Osteoblast (primary cell): ENCODE results near the gene DDIT3. TPM values are rescaled to one million over a fixed set of nuclear protein-coding genes. Genes with fewer than 3 reads are reported as not detected.

Experiments used
- DNase-seq: peaks from one replicate; pipeline ENCODE4 v3.0.0; 2011; ENCODE audit warnings: low spot score, mixed read lengths; ENCODE audit not compliant: insufficient read length; ENCODE audit errors: missing footprints
- H2AFZ ChIP-seq: 2 replicates; pipeline ENCODE4 v1.6.0; 2011; ENCODE audit warnings: mild to moderate bottlenecking, low read length
- H3K27ac ChIP-seq: 2 replicates; pipeline ENCODE4 v1.5.1; 2011; ENCODE audit warnings: mild to moderate bottlenecking, low read depth, low read length, moderate library complexity
- H3K27me3 ChIP-seq: 2 replicates; pipeline ENCODE4 v1.6.0; 2012; ENCODE audit warnings: mild to moderate bottlenecking, control low read depth, inconsistent platforms, low read length, moderate library complexity; ENCODE audit not compliant: insufficient read depth
- H3K36me3 ChIP-seq: 2 replicates; pipeline ENCODE4 v1.5.1; 2011; ENCODE audit warnings: mild to moderate bottlenecking, low read length, control low read depth, moderate library complexity; ENCODE audit not compliant: insufficient read depth
- H3K4me1 ChIP-seq: 2 replicates; pipeline ENCODE4 v1.5.1; 2011; ENCODE audit warnings: mild to moderate bottlenecking, low read length, control low read depth, moderate library complexity; ENCODE audit not compliant: insufficient read depth
- H3K4me2 ChIP-seq: 2 replicates; pipeline ENCODE4 v1.6.0; 2011; ENCODE audit warnings: mild to moderate bottlenecking, low read length; ENCODE audit not compliant: insufficient read depth
- H3K4me3 ChIP-seq: fragments of 200-600 bp; sonication (generic); 3 replicates; pipeline ENCODE4 v1.5.1; 2012; ENCODE audit warnings: mild to moderate bottlenecking, low read length, inconsistent platforms; ENCODE audit not compliant: insufficient read depth
- H3K79me2 ChIP-seq: 2 replicates; pipeline ENCODE4 v1.6.0; 2012; ENCODE audit warnings: mild to moderate bottlenecking, low read length, control low read depth, inconsistent platforms; ENCODE audit not compliant: insufficient read depth
- H3K9me3 ChIP-seq: 2 replicates; pipeline ENCODE4 v1.5.1; 2011; ENCODE audit warnings: low read depth, low read length, control low read depth
- H4K20me1 ChIP-seq: 2 replicates; pipeline ENCODE4 v1.6.0; 2012; ENCODE audit warnings: mild to moderate bottlenecking, low read length, control low read depth; ENCODE audit not compliant: insufficient read depth
- total RNA-seq: library from RNA; depleted of rRNA; stranded (reverse); fragments of >200 nt; gene quantifications from 2 replicates; pipeline ENCODE4 v1.2.3, GENCODE V29; 2012
- TF ChIP-seq, protein P1 (sequence below): IDR thresholded peaks from 2 replicates; pipeline ENCODE4 v1.5.1; 2011; ENCODE audit warnings: mild to moderate bottlenecking, low read depth, low read length, moderate library complexity; ENCODE audit errors: extremely low read depth

DDIT3 gene
- total RNA-seq, 1 donor, result 136 TPM

DNA sequence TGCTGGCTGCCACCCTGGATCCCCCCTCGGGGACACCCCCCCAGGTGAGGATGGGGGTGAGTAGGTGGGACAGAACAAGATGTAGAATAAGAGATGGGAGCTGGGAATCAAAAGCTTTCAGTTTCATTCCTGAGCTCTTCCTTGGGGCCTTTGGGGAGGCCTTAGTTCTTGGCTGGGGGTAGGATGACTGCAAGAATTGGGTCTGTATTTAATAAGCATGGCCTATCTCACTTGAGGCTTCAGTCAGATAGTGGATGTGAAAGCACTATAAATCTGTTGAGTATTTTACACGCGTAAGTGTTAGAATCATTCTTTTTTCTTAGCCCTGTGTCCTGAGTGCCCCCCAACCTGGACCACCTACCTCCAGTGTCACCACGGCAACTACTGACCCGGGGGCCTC, 6.9 kb upstream of the DDIT3 start:
- Histone ChIP-seq H3K27ac (no peak overlapping the region), H2AFZ (no peak overlapping the region), H4K20me1 (peaks cover 41% of the 10 kb centered on the region), H3K4me3 (no peak overlapping the region), H3K79me2 (peaks cover 45% of the 10 kb centered on the region), H3K9me3 (no peaks in the 10 kb centered on the region), H3K27me3 (no peaks in the 10 kb centered on the region), H3K4me2 (no peak overlapping the region), H3K36me3 (peaks cover 64% of the 10 kb centered on the region), H3K4me1 (peaks cover 15% of the 10 kb centered on the region)
- TF ChIP-seq, protein P1, sequence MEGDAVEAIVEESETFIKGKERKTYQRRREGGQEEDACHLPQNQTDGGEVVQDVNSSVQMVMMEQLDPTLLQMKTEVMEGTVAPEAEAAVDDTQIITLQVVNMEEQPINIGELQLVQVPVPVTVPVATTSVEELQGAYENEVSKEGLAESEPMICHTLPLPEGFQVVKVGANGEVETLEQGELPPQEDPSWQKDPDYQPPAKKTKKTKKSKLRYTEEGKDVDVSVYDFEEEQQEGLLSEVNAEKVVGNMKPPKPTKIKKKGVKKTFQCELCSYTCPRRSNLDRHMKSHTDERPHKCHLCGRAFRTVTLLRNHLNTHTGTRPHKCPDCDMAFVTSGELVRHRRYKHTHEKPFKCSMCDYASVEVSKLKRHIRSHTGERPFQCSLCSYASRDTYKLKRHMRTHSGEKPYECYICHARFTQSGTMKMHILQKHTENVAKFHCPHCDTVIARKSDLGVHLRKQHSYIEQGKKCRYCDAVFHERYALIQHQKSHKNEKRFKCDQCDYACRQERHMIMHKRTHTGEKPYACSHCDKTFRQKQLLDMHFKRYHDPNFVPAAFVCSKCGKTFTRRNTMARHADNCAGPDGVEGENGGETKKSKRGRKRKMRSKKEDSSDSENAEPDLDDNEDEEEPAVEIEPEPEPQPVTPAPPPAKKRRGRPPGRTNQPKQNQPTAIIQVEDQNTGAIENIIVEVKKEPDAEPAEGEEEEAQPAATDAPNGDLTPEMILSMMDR, result no peak
- DNase-seq, result no peak

DNA sequence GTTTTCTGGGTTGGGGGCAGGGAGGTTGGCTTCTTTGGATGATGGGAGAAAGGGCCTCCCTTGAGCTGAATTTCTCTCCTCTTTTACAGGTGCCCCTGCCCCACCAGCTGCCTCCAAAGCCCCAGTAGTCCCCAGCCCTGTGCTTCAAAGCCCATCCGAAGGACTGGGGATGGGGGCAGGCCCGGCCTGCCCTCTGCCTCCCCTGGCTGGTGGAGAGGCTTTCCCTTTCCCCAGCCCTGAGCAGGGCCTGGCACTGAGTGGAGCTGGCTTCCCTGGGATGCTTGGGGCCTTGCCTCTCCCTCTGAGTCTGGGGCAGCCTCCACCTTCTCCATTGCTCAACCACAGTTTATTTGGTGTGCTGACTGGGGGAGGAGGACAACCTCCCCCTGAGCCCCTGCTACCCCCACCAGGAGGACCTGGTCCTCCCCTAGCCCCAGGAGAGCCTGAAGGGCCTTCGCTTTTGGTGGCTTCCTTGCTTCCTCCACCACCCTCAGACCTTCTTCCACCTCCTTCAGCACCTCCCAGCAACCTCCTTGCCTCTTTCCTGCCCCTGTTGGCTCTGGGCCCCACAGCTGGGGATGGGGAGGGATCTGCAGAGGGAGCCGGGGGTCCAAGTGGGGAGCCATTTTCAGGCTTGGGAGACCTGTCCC, 6.3 kb upstream of the DDIT3 start:
- peaks cover 58% of the 10 kb centered on the region for H3K36me3 ChIP-seq
- H3K27me3 ChIP-seq, result no peaks in the 10 kb centered on the region
- TF ChIP-seq, protein P1, result no peak
- no peak overlapping the region for H3K4me2 ChIP-seq
- no peak for DNase-seq
- H3K79me2 ChIP-seq, result peaks cover 45% of the 10 kb centered on the region
- peaks cover 36% of the 10 kb centered on the region for H4K20me1 ChIP-seq
- H3K4me1 ChIP-seq, result peaks cover 21% of the 10 kb centered on the region
- H3K27ac ChIP-seq, result no peak overlapping the region
- no peak overlapping the region for H2AFZ ChIP-seq
- no peak overlapping the region for H3K4me3 ChIP-seq
- no peaks in the 10 kb centered on the region for H3K9me3 ChIP-seq

DNA sequence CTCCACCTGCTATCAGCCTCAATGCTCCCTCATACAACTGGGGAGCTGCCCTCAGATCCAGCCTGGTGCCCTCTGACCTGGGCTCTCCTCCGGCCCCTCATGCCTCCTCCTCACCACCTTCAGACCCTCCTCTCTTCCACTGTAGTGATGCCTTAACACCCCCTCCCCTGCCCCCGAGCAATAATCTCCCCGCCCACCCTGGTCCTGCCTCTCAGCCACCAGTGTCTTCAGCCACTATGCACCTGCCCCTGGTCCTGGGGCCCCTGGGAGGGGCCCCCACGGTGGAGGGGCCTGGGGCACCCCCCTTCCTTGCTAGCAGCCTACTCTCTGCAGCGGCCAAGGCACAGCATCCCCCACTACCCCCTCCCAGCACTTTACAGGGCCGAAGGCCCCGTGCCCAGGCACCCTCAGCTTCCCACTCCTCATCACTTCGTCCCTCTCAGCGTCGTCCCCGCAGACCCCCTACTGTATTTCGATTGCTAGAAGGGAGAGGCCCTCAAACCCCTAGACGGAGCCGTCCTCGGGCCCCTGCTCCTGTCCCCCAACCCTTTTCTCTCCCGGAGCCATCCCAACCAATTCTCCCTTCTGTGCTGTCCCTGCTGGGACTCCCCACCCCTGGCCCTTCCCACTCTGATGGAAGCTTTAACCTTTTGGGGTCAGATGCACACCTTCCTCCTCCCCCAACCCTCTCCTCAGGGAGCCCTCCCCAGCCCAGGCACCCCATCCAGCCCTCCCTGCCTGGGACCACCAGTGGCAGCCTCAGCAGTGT, 5.5 kb upstream of the DDIT3 start:
- Histone ChIP-seq H3K9me3 (no peaks in the 10 kb centered on the region), H3K36me3 (peaks cover 50% of the 10 kb centered on the region), H2AFZ (no peak overlapping the region), H3K4me2 (no peak overlapping the region), H3K4me1 (peaks cover 29% of the 10 kb centered on the region), H3K4me3 (no peak overlapping the region), H4K20me1 (peaks cover 36% of the 10 kb centered on the region), H3K27ac (no peak overlapping the region), H3K79me2 (peaks cover 45% of the 10 kb centered on the region), H3K27me3 (no peaks in the 10 kb centered on the region)
- peak; percentile 73 for DNase-seq
- TF ChIP-seq, protein P1, result no peak
